ES-I3 (cell line): ENCODE measurements around the gene TMEM100.

Experiments used
- H3K36me3 ChIP-seq: 2 replicates; pipeline ENCODE4 v1.6.1; 2013; ENCODE audit warnings: mild to moderate bottlenecking, low read length, control low read depth, moderate library complexity; ENCODE audit not compliant: insufficient read depth
- H3K4me1 ChIP-seq: 2 replicates; pipeline ENCODE4 v1.6.1; 2013; ENCODE audit warnings: mild to moderate bottlenecking, control low read depth, low read length; ENCODE audit not compliant: insufficient read depth
- H3K9ac ChIP-seq: 2 replicates; pipeline ENCODE4 v1.6.1; 2013; ENCODE audit warnings: low read depth, mild to moderate bottlenecking, low read length, moderate library complexity
- H3K9me3 ChIP-seq: 2 replicates; pipeline ENCODE4 v1.6.1; 2013; ENCODE audit warnings: mild to moderate bottlenecking, low read length, moderate library complexity; ENCODE audit not compliant: control insufficient read depth, insufficient read depth

TMEM100 gene

DNA sequence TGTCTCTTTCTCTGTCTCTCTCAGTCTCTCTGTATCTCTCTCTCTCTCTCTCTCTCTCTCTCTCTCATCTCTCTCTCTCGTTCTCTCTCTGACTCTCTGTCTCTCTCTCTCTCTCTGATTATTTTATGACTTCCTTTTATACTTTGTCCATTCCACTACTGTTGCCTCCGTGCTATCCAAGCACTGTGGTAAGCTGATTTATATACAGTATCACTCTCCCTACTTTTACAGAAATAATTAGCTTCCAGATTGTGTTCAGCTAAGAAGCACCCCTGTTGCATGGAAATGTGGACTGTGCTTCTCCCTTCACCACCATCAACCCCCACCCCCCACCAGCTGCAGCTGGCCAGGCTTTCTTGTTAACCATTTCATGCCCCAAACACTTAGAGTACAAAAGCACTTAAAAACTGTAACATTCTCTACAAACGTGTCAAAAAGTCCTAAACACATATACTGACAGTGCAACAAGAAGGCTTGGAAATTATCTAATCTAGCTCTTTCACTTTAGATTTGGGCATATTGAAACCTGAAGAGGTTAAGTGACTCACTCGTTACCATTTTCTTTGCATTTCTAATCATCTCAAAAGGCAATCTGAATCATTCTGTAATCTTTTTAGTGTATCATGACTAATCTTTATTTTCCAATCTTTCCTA is 11.6 kb upstream of the TMEM100 start:
- H3K9ac ChIP-seq = no peak overlapping the region
- no peaks in the 10 kb centered on the region for H3K9me3 ChIP-seq
- no peaks in the 10 kb centered on the region for H3K36me3 ChIP-seq
- peaks cover 29% of the 10 kb centered on the region for H3K4me1 ChIP-seq

DNA sequence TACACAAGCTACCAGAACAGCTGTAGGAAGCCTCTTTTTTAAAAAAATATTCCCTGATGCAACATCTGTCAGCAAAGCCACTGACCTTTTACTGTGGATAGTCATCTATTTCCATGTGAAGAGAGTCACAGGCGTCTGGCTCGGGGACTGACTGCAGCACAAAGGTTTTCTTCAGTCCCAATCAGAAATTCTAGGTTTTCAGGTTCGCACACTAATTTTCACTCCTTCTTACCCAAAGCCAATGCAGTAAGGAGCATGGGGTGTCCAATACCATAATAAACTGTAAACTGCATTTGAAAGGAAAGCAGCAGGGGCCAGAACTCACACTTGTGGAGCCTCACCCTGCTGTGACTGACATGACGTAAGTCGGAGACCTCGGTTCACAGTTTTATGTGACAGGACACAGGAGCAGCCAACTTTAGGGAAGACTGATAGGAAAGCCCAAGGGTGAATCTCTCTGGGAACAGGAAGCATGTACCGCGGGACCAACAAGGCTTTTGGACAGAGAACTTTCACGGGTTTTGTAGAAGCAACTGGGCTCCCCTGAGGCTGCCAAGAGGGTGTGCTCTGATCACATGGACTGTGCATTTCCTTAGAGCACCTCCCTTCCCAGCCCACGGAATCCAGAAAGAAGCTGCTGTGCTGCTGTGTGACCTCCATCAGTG is 9.1 kb upstream of the TMEM100 start:
- Histone ChIP-seq H3K9ac (peak overlapping the region; percentile 4; the same call in 1 of the 2 replicates), H3K9me3 (no peaks in the 10 kb centered on the region), H3K4me1 (peaks cover 38% of the 10 kb centered on the region), H3K36me3 (no peaks in the 10 kb centered on the region)

DNA sequence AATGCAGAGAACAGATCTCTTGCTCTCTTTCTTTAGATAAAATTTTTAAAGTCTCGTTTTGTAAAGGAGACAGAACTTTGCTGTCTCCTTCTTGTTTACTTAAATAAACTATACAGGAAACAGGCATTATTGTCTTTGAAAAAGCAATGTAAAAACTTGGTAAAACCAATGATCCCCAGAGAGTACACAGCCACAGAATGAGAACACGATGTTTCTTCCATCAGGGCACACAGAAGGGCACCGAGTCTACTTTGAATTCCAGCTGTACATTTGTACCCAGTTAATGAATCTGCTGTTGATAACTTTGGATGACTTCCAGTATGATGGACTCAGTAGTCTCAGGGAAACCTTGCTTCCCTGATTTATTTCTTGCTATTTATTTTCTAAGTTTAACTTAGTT is 8.1 kb upstream of the TMEM100 start:
- no peaks in the 10 kb centered on the region for H3K9me3 ChIP-seq
- no peaks in the 10 kb centered on the region for H3K36me3 ChIP-seq
- H3K4me1 ChIP-seq = peaks cover 41% of the 10 kb centered on the region
- H3K9ac ChIP-seq = no peak overlapping the region

DNA sequence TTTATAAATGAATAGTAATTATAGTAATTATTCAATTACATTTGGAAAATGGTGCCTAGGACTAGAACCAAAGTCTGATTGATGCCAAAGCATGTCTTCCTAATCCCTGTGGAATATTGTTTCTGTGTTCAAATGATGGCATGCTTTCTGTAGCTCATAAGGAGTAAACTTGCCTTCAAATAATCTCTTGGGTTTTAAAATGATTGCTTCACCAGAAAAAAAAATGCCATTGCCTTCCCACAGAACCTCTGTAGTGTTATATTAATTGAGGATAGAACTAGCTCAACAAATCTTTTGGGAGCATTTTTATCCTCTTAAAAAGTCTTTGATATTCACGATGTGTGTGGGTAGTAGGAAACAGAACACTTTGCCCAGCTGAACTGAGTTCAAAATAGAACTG is 7.7 kb upstream of the TMEM100 start:
- Histone ChIP-seq H3K9ac (no peak overlapping the region), H3K9me3 (no peaks in the 10 kb centered on the region), H3K36me3 (no peaks in the 10 kb centered on the region), H3K4me1 (peaks cover 41% of the 10 kb centered on the region)

GRCh38 chr17:55729484-55729883 is 6.8 kb upstream of the TMEM100 start:
- Histone ChIP-seq H3K9ac (no peak overlapping the region), H3K9me3 (no peaks in the 10 kb centered on the region), H3K4me1 (peaks cover 47% of the 10 kb centered on the region), H3K36me3 (no peaks in the 10 kb centered on the region)

- no peak overlapping the region for H3K9ac ChIP-seq
- no peaks in the 10 kb centered on the region for H3K36me3 ChIP-seq
- no peaks in the 10 kb centered on the region for H3K9me3 ChIP-seq
These were observed 6.2 kb upstream of the TMEM100 start for GRCh38 chr17:55728833-55729232.

GRCh38 chr17:55728361-55728760 is 5.7 kb upstream of the TMEM100 start:
- H3K36me3 ChIP-seq = no peaks in the 10 kb centered on the region
- H3K9ac ChIP-seq = no peak overlapping the region
- no peaks in the 10 kb centered on the region for H3K9me3 ChIP-seq
- peaks cover 40% of the 10 kb centered on the region for H3K4me1 ChIP-seq

More at GRCh38 chr17:55728833-55729232, 6.2 kb upstream of the TMEM100 start:
- H3K4me1 ChIP-seq = peaks cover 44% of the 10 kb centered on the region

- Histone ChIP-seq H3K9ac (no peak overlapping the region), H3K36me3 (no peaks in the 10 kb centered on the region), H3K4me1 (peaks cover 42% of the 10 kb centered on the region), H3K9me3 (no peaks in the 10 kb centered on the region)
These were observed 5.3 kb upstream of the TMEM100 start for GRCh38 chr17:55727920-55728319.

GRCh38 chr17:55727275-55727674 is 4.6 kb upstream of the TMEM100 start:
- Histone ChIP-seq H3K4me1 (peaks cover 35% of the 10 kb centered on the region), H3K9me3 (no peaks in the 10 kb centered on the region), H3K9ac (no peak overlapping the region), H3K36me3 (no peaks in the 10 kb centered on the region)

DNA sequence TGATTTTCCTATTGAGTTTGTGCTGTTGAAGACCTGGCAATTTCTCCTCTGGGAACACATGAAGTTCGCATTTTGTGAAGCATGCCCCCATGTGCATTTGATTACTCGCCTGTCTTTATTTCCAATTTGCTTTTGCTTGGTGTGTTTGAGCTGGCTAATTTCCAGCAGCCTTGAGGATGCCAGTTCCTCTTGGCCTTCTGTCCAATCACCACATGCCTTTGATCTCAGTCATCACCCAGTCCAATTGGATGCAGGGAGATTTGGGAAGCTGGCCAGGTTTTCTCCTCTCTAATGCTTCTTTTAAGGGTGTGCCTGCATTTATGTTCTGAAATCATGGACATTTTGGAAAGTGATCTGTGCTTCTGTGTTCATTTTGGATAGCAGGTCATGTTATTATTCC is 3.8 kb upstream of the TMEM100 start:
- Histone ChIP-seq H3K4me1 (peaks cover 28% of the 10 kb centered on the region), H3K9me3 (no peaks in the 10 kb centered on the region), H3K9ac (no peak overlapping the region), H3K36me3 (no peaks in the 10 kb centered on the region)

- Histone ChIP-seq H3K4me1 (peaks cover 24% of the 10 kb centered on the region), H3K9ac (no peak overlapping the region), H3K36me3 (no peaks in the 10 kb centered on the region), H3K9me3 (no peaks in the 10 kb centered on the region)
These were observed 804 bp upstream of the TMEM100 start for GRCh38 chr17:55723488-55723848.

- no peaks in the 10 kb centered on the region for H3K36me3 ChIP-seq
- H3K4me1 ChIP-seq = peaks cover 19% of the 10 kb centered on the region
- no peaks in the 10 kb centered on the region for H3K9me3 ChIP-seq
- peak overlapping the region; percentile 35; the same call in 1 of the 2 replicates for H3K9ac ChIP-seq
These were observed 488 bp downstream of the TMEM100 start for GRCh38 chr17:55722016-55722736.

- Histone ChIP-seq H3K4me1 (peaks cover 14% of the 10 kb centered on the region), H3K9ac (no peak overlapping the region), H3K36me3 (no peaks in the 10 kb centered on the region), H3K9me3 (no peaks in the 10 kb centered on the region)
These were observed 1.5 kb downstream of the TMEM100 start for GRCh38 chr17:55720919-55721836.
